ENCODE data around the gene CSK. TPM values are rescaled to one million over a fixed set of nuclear protein-coding genes. Genes with fewer than 3 reads are reported as not detected.

Gene CSK
- total and polyA plus RNA-seq, 4 donors, result 6.9 to 41.7 (median 24.1) TPM

GRCh38 chr15:74844319-74845207 lies 62.7 kb downstream of the CSK start:
- no peak overlapping the region for H3K9ac ChIP-seq (ENCODE audit: low read depth in 1 of 2, low read length in 2 of 2)

More at GRCh38 chr15:74844319-74845207, 62.7 kb downstream of the CSK start:
- Histone ChIP-seq H3K4me3 (ENCODE audit: low read depth in 1 of 3, low read length in 3 of 3) (no peak overlapping the region), H3K27ac (ENCODE audit: low read depth in 1 of 2, low read length in 2 of 2) (no peak overlapping the region), H3K4me1 (ENCODE audit: control insufficient read depth in 4 of 4, insufficient read depth in 4 of 4, low read length in 3 of 4) (peaks cover 5 to 25% (median 15%) of the 10 kb centered on the region in 4 donors), H3K36me3 (ENCODE audit: control insufficient read depth in 4 of 4, insufficient read depth in 3 of 4, low read depth in 1 of 4, low read length in 3 of 4) (peaks cover 3 to 25% (median 10%) of the 10 kb centered on the region in 4 donors), H3K27me3 (ENCODE audit: control insufficient read depth in 4 of 4, insufficient read depth in 4 of 4, low read length in 3 of 4) (no peaks in the 10 kb centered on the region), H3K9me3 (ENCODE audit: control insufficient read depth in 4 of 4, low read length in 3 of 4) (no peaks in the 10 kb centered on the region)
- 90% methylated on average over 12 of the region's 12 CpGs for WGBS
- DNase-seq (ENCODE audit: low spot score), result no peak
- TF ChIP-seq YY1 (IDR thresholded peaks at IDR 0.05) (no peak), FOXA2 (IDR thresholded peaks at IDR 0.05) (no peak), HNF4G (IDR thresholded peaks at IDR 0.05) (no peak), HNF4A (conservative IDR thresholded peaks at IDR 0.05) (no peak), JUND (IDR thresholded peaks at IDR 0.05) (no peak), TAF1 (conservative IDR thresholded peaks at IDR 0.05) (no peak), GABPA (IDR thresholded peaks at IDR 0.05 in 1 of 2, conservative IDR thresholded peaks at IDR 0.05 in 1 of 2) (no peak), RAD21 (IDR thresholded peaks at IDR 0.05) (no peak), RXRA (IDR thresholded peaks at IDR 0.05) (no peak), REST (IDR thresholded peaks at IDR 0.05) (no peak), SP1 (IDR thresholded peaks at IDR 0.05) (no peak), ATF3 (IDR thresholded peaks at IDR 0.05) (no peak), FOXA1 (IDR thresholded peaks at IDR 0.05) (no peak), EGR1 (IDR thresholded peaks at IDR 0.05; ENCODE audit: low read depth in 2 of 2) (no peak), NR2F2 (IDR thresholded peaks at IDR 0.05) (no peak)
- TF ChIP-seq, protein P1, sequence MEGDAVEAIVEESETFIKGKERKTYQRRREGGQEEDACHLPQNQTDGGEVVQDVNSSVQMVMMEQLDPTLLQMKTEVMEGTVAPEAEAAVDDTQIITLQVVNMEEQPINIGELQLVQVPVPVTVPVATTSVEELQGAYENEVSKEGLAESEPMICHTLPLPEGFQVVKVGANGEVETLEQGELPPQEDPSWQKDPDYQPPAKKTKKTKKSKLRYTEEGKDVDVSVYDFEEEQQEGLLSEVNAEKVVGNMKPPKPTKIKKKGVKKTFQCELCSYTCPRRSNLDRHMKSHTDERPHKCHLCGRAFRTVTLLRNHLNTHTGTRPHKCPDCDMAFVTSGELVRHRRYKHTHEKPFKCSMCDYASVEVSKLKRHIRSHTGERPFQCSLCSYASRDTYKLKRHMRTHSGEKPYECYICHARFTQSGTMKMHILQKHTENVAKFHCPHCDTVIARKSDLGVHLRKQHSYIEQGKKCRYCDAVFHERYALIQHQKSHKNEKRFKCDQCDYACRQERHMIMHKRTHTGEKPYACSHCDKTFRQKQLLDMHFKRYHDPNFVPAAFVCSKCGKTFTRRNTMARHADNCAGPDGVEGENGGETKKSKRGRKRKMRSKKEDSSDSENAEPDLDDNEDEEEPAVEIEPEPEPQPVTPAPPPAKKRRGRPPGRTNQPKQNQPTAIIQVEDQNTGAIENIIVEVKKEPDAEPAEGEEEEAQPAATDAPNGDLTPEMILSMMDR (IDR thresholded peaks at IDR 0.05; ENCODE audit: low read depth, low read length, missing input control), result no peak
- TF ChIP-seq, protein P2, sequence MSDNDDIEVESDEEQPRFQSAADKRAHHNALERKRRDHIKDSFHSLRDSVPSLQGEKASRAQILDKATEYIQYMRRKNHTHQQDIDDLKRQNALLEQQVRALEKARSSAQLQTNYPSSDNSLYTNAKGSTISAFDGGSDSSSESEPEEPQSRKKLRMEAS (IDR thresholded peaks at IDR 0.05), result no peak
- TF ChIP-seq, protein P3, sequence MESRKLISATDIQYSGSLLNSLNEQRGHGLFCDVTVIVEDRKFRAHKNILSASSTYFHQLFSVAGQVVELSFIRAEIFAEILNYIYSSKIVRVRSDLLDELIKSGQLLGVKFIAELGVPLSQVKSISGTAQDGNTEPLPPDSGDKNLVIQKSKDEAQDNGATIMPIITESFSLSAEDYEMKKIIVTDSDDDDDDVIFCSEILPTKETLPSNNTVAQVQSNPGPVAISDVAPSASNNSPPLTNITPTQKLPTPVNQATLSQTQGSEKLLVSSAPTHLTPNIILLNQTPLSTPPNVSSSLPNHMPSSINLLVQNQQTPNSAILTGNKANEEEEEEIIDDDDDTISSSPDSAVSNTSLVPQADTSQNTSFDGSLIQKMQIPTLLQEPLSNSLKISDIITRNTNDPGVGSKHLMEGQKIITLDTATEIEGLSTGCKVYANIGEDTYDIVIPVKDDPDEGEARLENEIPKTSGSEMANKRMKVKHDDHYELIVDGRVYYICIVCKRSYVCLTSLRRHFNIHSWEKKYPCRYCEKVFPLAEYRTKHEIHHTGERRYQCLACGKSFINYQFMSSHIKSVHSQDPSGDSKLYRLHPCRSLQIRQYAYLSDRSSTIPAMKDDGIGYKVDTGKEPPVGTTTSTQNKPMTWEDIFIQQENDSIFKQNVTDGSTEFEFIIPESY (IDR thresholded peaks at IDR 0.05), result no peak
